BJ (cell line): ENCODE measurements around the gene C1orf56. TPM values are rescaled to one million over a fixed set of nuclear protein-coding genes. Genes with fewer than 3 reads are reported as not detected.

Experiments
- CTCF ChIA-PET: fragments of 350-600 bp; formaldehyde crosslinking; extraction: SDS; loops from one replicate; lab custom pipeline; 2021; ENCODE audit warnings: antibody characterized with exemption, inconsistent platforms; lab: Yijun Ruan, JAX
- POLR2A ChIA-PET: fragments of 300-600 bp; sonication (Branson Sonifier 250); formaldehyde crosslinking; extraction: SDS; loops from one replicate; lab custom pipeline; 2021; ENCODE audit warnings: antibody characterized with exemption; lab: Charles Lee
- DNase-seq: peaks from one replicate; pipeline ENCODE4 v3.0.0-alpha.2; 2011; ENCODE audit warnings: low read depth
- H3K27me3 ChIP-seq: 2 replicates; pipeline ENCODE4 v1.6.0; 2011; ENCODE audit warnings: low read length; ENCODE audit not compliant: control insufficient read depth, insufficient read depth
- H3K36me3 ChIP-seq: 2 replicates; pipeline ENCODE4 v1.5.1; 2011; ENCODE audit warnings: low read length; ENCODE audit not compliant: control insufficient read depth, insufficient read depth
- H3K4me3 ChIP-seq: 2 replicates; pipeline ENCODE4 v1.5.1; 2011; ENCODE audit warnings: low read depth, mild to moderate bottlenecking, control low read depth, low read length
- polyA plus RNA-seq: library from polyadenylated mRNA; depleted of rRNA; stranded (reverse); fragments of >200 nt; gene quantifications from 2 replicates; pipeline ENCODE4 v1.2.3, GENCODE V29; 2011
- TF ChIP-seq, protein P1 (sequence below): IDR thresholded peaks from 2 replicates; pipeline ENCODE4 v1.5.1; 2011; ENCODE audit warnings: low read depth, mild to moderate bottlenecking, control low read depth, inconsistent platforms, low read length, moderate library complexity; ENCODE audit not compliant: insufficient read depth

The C1orf56 gene
- polyA plus RNA-seq, 1 experiment, result 2.0 TPM

DNA sequence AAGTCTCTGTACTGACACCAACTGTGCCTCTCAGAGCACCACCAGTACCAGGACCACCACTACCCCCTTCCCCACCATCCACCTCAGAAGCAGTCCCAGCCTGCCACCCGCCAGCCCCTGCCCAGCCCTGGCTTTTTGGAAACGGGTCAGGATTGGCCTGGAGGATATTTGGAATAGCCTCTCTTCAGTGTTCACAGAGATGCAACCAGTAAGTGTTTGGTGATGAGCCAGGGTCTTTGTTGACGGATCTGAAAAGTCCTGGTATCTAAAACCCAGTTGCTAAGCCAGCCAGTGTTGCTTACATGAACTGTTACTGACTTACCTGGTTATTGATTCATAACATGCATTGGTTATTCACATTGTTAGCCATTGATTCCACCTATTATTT lies 1.1 kb downstream of the C1orf56 start:
- Histone ChIP-seq H3K36me3 (peaks cover 6% of the 10 kb centered on the region), H3K4me3 (peak overlapping the region; percentile 60), H3K27me3 (no peaks in the 10 kb centered on the region)
- CTCF ChIA-PET, result interaction anchor here (0.6 to 1.7 kb wide), 8 partner anchors 10 to 53 kb away, joined by 3 to 13 read pairs (median 4); partner anchors contain the start of genes BNIPL, CDC42SE1 and MLLT11
- POLR2A ChIA-PET, result interaction anchor here (0.6 kb wide), 1 partner anchor 291 kb away, joined by 3 read pairs; no protein-coding TSS in a partner anchor
- TF ChIP-seq, protein P1, sequence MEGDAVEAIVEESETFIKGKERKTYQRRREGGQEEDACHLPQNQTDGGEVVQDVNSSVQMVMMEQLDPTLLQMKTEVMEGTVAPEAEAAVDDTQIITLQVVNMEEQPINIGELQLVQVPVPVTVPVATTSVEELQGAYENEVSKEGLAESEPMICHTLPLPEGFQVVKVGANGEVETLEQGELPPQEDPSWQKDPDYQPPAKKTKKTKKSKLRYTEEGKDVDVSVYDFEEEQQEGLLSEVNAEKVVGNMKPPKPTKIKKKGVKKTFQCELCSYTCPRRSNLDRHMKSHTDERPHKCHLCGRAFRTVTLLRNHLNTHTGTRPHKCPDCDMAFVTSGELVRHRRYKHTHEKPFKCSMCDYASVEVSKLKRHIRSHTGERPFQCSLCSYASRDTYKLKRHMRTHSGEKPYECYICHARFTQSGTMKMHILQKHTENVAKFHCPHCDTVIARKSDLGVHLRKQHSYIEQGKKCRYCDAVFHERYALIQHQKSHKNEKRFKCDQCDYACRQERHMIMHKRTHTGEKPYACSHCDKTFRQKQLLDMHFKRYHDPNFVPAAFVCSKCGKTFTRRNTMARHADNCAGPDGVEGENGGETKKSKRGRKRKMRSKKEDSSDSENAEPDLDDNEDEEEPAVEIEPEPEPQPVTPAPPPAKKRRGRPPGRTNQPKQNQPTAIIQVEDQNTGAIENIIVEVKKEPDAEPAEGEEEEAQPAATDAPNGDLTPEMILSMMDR, result no peak
- DNase-seq, result no peak

DNA sequence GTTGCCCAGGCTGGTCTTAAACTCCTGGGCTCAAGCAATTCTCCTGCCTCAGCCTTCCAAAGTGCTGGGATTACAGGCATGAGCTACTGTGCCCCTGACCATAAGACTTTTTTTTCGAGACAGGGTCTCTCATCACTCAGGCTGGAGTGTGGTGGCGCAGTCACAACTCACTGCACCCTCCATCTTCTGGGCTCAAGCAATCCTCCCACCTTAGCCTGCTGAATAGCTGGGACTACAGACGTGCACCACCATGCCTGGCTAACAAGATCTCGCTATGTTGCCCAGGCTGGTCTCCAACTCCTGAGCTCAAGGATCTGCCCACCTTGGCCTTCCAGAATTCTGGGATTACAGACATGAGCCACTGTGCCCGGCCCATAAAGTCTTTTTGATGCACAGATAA lies 1.9 kb downstream of the C1orf56 start:
- H3K27me3 ChIP-seq, result no peaks in the 10 kb centered on the region
- H3K4me3 ChIP-seq, result no peak overlapping the region
- CTCF ChIA-PET, result interaction anchor here (0.6 to 1.4 kb wide), 5 partner anchors 9 to 114 kb away, joined by 3 to 10 read pairs (median 3); no protein-coding TSS in a partner anchor
- DNase-seq, result no peak
- TF ChIP-seq, protein P1, result no peak
- peaks cover 10% of the 10 kb centered on the region for H3K36me3 ChIP-seq
- POLR2A ChIA-PET, result no interaction called here

DNA sequence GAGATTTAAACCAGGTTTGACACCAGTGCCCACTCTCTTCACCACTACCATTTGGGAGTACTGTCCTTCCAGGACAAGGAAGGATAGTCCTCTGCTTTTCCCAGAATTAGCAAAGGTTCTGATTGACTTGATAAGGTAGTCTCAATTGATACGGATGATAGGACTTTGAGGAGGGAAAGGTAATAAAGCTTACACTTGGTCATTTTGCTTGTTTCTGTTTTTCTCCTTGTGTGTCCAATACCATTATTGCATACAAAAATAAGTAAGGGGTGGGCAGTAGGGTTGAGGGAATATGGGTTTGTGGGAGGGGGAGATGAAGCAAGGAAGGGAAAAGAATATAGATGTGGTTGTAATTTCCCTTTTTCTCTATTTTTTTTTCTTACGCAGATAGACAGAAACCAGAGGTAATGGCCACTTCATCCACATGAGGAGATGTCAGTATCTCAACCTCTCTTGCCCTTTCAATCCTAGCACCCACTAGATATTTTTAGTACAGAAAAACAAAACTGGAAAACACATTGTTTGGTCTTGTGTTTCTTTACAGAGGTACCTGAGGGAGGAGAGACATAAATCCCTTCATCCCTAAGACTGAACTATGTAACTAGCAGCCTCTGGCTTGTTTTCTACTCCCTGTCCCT lies 2.6 kb downstream of the C1orf56 start:
- POLR2A ChIA-PET, result no interaction called here
- TF ChIP-seq, protein P1, result no peak
- DNase-seq, result no peak
- H3K4me3 ChIP-seq, result no peak overlapping the region
- H3K27me3 ChIP-seq, result no peaks in the 10 kb centered on the region
- CTCF ChIA-PET, result interaction anchor here (0.6 to 1.4 kb wide), 5 partner anchors 10 to 113 kb away, joined by 3 to 10 read pairs (median 4); partner anchors contain the start of gene MLLT11
- peaks cover 14% of the 10 kb centered on the region for H3K36me3 ChIP-seq

DNA sequence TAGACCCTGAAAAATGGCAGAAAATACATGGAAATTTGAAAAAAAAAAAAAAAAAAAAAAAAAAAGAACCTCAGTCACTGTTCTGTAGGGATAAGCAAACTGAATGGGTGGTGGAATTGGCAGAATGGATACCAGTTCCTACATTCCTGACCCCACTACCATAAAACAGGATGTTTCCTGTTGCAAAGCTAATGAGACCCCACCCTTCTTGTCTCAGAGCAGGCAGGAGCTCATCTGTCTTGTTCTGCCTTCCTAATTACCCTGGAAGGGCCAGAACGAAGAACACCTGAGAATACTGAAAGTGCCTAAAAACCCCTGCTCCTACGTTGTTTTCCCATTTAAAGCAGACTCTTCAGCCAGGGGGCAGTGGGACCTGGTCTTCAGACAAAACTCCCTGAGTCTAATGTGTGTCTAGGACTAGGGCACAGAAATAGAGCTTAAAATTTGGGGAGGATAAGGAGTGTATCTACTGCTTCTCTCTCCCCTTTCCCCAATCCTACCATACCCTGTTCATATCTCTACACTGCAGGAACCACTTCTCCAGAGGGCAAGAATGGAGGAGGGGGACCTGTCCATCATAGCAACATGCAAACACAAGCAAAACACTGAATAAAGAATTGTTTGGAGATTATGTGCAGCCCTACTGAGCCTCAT lies 3.9 kb downstream of the C1orf56 start:
- H3K36me3 ChIP-seq, result peaks cover 21% of the 10 kb centered on the region
- CTCF ChIA-PET, result interaction anchor here (0.6 to 1.3 kb wide), 3 partner anchors 9 to 129 kb away, joined by 3 to 5 read pairs (median 4); partner anchors contain the start of gene MLLT11
- H3K27me3 ChIP-seq, result no peaks in the 10 kb centered on the region
- DNase-seq, result no peak
- POLR2A ChIA-PET, result interaction anchor here (0.6 kb wide), 1 partner anchor 14 kb away, joined by 3 read pairs; no protein-coding TSS in a partner anchor
- no peak overlapping the region for H3K4me3 ChIP-seq
- TF ChIP-seq, protein P1, result no peak

DNA sequence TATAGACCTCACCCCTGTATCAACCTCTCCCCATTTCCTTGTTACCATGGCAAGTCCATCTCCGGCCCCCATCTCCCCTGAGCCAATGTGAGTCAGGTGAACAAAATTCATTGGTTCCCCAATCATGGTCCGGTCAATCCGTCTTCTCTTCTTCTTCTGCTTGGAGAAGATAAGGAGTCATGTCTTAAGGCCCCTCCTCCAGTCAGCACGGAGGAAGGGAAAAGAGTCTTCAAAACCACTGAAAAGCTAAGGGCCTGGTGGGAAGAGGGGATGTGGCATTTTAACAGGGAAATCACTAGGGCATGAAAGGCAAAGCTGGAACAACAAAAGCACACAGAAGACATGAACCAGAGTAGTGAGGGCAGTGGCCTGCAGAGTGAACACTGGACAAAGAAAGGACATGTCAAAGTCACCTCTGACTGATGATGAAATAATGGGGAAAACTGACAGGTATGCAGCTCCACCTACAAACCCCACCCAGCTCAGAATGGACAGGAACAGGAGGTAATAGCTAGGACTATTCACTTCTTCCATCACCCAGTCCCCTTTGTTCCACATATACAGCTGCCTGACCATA lies 7.5 kb downstream of the C1orf56 start:
- Histone ChIP-seq H3K4me3 (no peak overlapping the region), H3K27me3 (no peaks in the 10 kb centered on the region), H3K36me3 (peaks cover 21% of the 10 kb centered on the region)
- ChIA-PET POLR2A (no interaction called here), CTCF (interaction anchor here (0.9 kb wide), 1 partner anchor 49 kb away, joined by 3 read pairs; no protein-coding TSS in a partner anchor)
- DNase-seq, result no peak
- TF ChIP-seq, protein P1, result no peak
